ENCODE data around the gene EFEMP2.

Gene EFEMP2

DNA sequence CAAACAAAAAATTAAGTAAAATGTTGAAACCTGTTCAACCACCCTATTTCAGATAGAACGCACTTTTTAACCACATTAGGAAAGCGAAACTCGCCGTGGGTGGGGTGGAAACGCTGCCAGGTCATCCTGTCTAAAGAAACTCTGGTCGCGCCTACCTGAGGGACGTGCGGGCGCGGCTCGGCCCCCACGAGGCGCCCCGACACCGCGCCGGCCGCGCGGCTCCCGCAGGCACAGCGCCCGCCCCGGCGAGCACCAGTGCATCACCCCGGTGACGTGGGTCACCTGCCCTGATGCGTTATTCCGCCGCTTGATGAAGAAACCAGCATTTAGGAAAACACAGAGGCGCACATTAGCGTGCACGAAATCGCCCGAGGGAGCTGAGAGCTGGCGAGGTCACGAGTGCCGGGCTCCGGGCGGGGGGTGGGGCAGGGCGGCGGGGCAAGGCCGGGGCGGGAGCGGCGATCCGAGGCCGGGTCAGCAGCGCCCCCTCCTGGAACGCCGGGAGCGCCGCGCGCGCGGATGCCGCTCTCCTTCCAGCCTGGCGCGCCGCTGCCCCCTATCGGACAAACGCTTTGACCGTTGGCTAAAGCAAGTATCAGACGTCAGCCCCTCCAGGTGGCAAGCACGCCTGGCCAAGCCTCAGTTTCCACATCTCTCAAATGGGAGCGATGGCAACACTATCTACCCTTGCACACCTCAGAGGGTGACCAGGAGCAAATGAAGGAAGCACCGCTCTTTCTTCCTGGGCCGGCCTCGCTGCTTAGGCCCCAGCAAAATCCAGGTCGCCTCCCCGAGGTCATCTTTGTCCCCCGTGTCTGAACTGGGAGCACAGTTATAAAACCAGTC, 54.5 kb downstream of the EFEMP2 start:
- H3K9ac ChIP-seq (ENCODE audit: low read length): peak overlapping the region; percentile 65
- no peaks in the 10 kb centered on the region for H3K9me3 ChIP-seq (ENCODE audit: insufficient read depth, low read length)
- no peaks in the 10 kb centered on the region for H4K20me1 ChIP-seq (ENCODE audit: low read depth, low read length)
- H3K4me3 ChIP-seq (ENCODE audit: insufficient read depth, low read length, poor library complexity, severe bottlenecking): peak overlapping the region; percentile 66
- peak overlapping the region; percentile 65 for H3K4me2 ChIP-seq (ENCODE audit: low read depth, low read length, poor library complexity, severe bottlenecking)
- peak overlapping the region; percentile 84 for H2AFZ ChIP-seq (ENCODE audit: low read depth, low read length, severe bottlenecking)
- no peak for TF ChIP-seq EZH2phosphoT487 (conservative IDR thresholded peaks at IDR 0.05; ENCODE audit: low read length)
- TF ChIP-seq, protein P1, sequence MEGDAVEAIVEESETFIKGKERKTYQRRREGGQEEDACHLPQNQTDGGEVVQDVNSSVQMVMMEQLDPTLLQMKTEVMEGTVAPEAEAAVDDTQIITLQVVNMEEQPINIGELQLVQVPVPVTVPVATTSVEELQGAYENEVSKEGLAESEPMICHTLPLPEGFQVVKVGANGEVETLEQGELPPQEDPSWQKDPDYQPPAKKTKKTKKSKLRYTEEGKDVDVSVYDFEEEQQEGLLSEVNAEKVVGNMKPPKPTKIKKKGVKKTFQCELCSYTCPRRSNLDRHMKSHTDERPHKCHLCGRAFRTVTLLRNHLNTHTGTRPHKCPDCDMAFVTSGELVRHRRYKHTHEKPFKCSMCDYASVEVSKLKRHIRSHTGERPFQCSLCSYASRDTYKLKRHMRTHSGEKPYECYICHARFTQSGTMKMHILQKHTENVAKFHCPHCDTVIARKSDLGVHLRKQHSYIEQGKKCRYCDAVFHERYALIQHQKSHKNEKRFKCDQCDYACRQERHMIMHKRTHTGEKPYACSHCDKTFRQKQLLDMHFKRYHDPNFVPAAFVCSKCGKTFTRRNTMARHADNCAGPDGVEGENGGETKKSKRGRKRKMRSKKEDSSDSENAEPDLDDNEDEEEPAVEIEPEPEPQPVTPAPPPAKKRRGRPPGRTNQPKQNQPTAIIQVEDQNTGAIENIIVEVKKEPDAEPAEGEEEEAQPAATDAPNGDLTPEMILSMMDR (IDR thresholded peaks at IDR 0.05; ENCODE audit: insufficient read depth, low read length, poor library complexity, severe bottlenecking): peak; percentile 83
- no peaks in the 10 kb centered on the region for H3F3A ChIP-seq (ENCODE audit: insufficient read depth)
- no peak overlapping the region for H3K27ac ChIP-seq (ENCODE audit: low read depth, low read length)
- H3K79me2 ChIP-seq (ENCODE audit: insufficient read depth, low read length): no peaks in the 10 kb centered on the region
- no peaks in the 10 kb centered on the region for H3K27me3 ChIP-seq (ENCODE audit: low read length)
- no peaks in the 10 kb centered on the region for H3K36me3 ChIP-seq (ENCODE audit: low read length)
- H3K9me2 ChIP-seq (replicated peaks; ENCODE audit: insufficient read depth, low read length): no peaks in the 10 kb centered on the region

DNA sequence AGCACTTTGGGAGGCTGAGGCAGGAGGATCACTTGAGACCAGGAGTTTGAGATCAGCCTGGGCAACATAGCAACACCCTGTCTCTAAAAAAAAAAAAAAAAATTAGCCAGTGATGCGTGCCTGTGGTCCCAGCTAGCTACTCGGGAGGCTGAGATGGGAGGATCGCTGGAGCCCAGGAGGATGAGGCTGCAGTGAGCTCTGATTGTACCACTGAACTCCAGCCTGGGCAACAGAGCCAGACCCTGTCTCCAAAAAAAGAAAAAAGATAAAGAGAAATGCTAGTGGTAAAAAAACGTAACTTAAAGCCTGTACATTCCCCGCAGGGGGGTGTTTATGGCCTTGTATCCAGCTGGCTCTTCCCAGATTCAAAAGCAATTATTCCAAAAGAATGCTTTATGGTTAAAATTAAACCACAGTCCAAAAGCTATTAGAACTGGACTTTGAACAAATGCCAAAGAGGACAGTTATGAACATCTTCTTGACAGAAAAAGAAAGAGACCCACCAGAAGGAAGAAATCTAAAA, 55.2 kb downstream of the EFEMP2 start:
- H3K9me2 ChIP-seq (replicated peaks; ENCODE audit: insufficient read depth, low read length): no peaks in the 10 kb centered on the region
- peak overlapping the region; percentile 65 for H3K4me2 ChIP-seq (ENCODE audit: low read depth, low read length, poor library complexity, severe bottlenecking)
- peak overlapping the region; percentile 65 for H3K9ac ChIP-seq (ENCODE audit: low read length)
- H3K27me3 ChIP-seq (ENCODE audit: low read length): no peaks in the 10 kb centered on the region
- TF ChIP-seq, protein P1 (IDR thresholded peaks at IDR 0.05; ENCODE audit: insufficient read depth, low read length, poor library complexity, severe bottlenecking): no peak
- TF ChIP-seq EZH2phosphoT487 (conservative IDR thresholded peaks at IDR 0.05; ENCODE audit: low read length): no peak
- no peaks in the 10 kb centered on the region for H3K79me2 ChIP-seq (ENCODE audit: insufficient read depth, low read length)
- H3K9me3 ChIP-seq (ENCODE audit: insufficient read depth, low read length): no peaks in the 10 kb centered on the region
- no peaks in the 10 kb centered on the region for H4K20me1 ChIP-seq (ENCODE audit: low read depth, low read length)
- H3K27ac ChIP-seq (ENCODE audit: low read depth, low read length): no peak overlapping the region
- H3K36me3 ChIP-seq (ENCODE audit: low read length): no peaks in the 10 kb centered on the region
- H3F3A ChIP-seq (ENCODE audit: insufficient read depth): no peaks in the 10 kb centered on the region
- peak overlapping the region; percentile 84 for H2AFZ ChIP-seq (ENCODE audit: low read depth, low read length, severe bottlenecking)
- peak overlapping the region; percentile 66 for H3K4me3 ChIP-seq (ENCODE audit: insufficient read depth, low read length, poor library complexity, severe bottlenecking)

DNA sequence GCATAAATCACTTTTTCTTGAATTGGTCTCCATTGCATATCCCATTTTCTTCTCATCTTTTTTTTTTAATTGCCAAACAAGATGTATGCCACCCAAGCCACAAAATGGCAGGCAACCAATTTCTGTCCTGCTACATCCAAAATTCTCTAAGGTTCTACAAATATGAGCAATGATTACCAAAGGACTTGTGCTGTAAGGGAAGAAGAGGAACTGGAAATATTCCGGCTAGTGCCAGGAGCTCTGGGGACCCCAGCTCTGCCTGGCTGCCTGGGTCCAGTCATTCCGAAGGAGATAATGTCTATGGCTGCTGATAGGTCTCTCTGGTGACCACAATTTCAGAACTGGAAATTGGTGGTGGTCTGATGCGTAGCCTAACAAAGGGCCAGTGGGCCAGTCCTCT, 55.9 kb downstream of the EFEMP2 start:
- Histone ChIP-seq H3F3A (ENCODE audit: insufficient read depth) (no peaks in the 10 kb centered on the region), H2AFZ (ENCODE audit: low read depth, low read length, severe bottlenecking) (no peak overlapping the region), H3K36me3 (ENCODE audit: low read length) (no peaks in the 10 kb centered on the region), H3K9me2 (replicated peaks; ENCODE audit: insufficient read depth, low read length) (no peaks in the 10 kb centered on the region), H3K27me3 (ENCODE audit: low read length) (no peaks in the 10 kb centered on the region), H3K4me2 (ENCODE audit: low read depth, low read length, poor library complexity, severe bottlenecking) (no peak overlapping the region), H3K79me2 (ENCODE audit: insufficient read depth, low read length) (no peaks in the 10 kb centered on the region), H3K4me3 (ENCODE audit: insufficient read depth, low read length, poor library complexity, severe bottlenecking) (no peak overlapping the region), H3K27ac (ENCODE audit: low read depth, low read length) (no peak overlapping the region), H3K9me3 (ENCODE audit: insufficient read depth, low read length) (no peaks in the 10 kb centered on the region), H4K20me1 (ENCODE audit: low read depth, low read length) (no peaks in the 10 kb centered on the region), H3K9ac (ENCODE audit: low read length) (no peak overlapping the region)
- TF ChIP-seq, protein P1 (IDR thresholded peaks at IDR 0.05; ENCODE audit: insufficient read depth, low read length, poor library complexity, severe bottlenecking): no peak
- TF ChIP-seq EZH2phosphoT487 (conservative IDR thresholded peaks at IDR 0.05; ENCODE audit: low read length): no peak
